GM23338 (cell line): ENCODE results near the gene PROZ. TPM values are rescaled to one million over a fixed set of nuclear protein-coding genes. Genes with fewer than 3 reads are reported as not detected.
A peak's percentile ranks its signal among the peaks of the same experiment; 100 is the strongest.

Experiments used
- ATAC-seq: fragments of 200-7000 bp; cut with Tn5 transposase; 3 replicates; pipeline ENCODE4 v1.9.1; 2020
- DNase-seq: peaks from one replicate; pipeline ENCODE4 v3.0.0-alpha.2; 2015; ENCODE audit warnings: low spot score
- H2AFZ ChIP-seq: fragments of 200-600 bp; sonication (generic); 2 replicates; pipeline ENCODE4 v1.8.0; 2016; ENCODE audit warnings: antibody characterized with exemption, mild to moderate bottlenecking, moderate library complexity
- H3F3A ChIP-seq: fragments of 200-600 bp; sonication (generic); replicated peaks from 2 replicates; pipeline ENCODE4 v1.8.0; 2017; ENCODE audit warnings: antibody characterized with exemption, mixed run types, low read depth
- H3K27ac ChIP-seq: fragments of 200-600 bp; sonication (generic); 2 replicates; pipeline ENCODE4 v1.6.1; 2016; ENCODE audit warnings: low read depth
- H3K27me3 ChIP-seq: fragments of 200-600 bp; sonication (generic); 2 replicates; pipeline ENCODE4 v1.8.0; 2016; ENCODE audit warnings: mild to moderate bottlenecking, mixed run types, moderate library complexity; ENCODE audit not compliant: insufficient read depth
- H3K36me3 ChIP-seq: fragments of 200-600 bp; sonication (generic); 2 replicates; pipeline ENCODE4 v1.8.0; 2016; ENCODE audit warnings: mild to moderate bottlenecking; ENCODE audit not compliant: insufficient read depth
- H3K4me1 ChIP-seq: fragments of 200-600 bp; sonication (generic); 2 replicates; pipeline ENCODE4 v1.8.0; 2016; ENCODE audit warnings: mild to moderate bottlenecking, moderate library complexity; ENCODE audit not compliant: insufficient read depth
- H3K4me2 ChIP-seq: fragments of 200-600 bp; sonication (generic); 2 replicates; pipeline ENCODE4 v1.7.1; 2017; ENCODE audit warnings: mixed run types
- H3K4me3 ChIP-seq: fragments of 200-600 bp; sonication (generic); 2 replicates; pipeline ENCODE4 v1.6.1; 2016; ENCODE audit warnings: mixed run types
- H3K79me2 ChIP-seq: fragments of 200-600 bp; sonication (generic); replicated peaks from 2 replicates; pipeline ENCODE4 v1.8.0; 2017; ENCODE audit warnings: mild to moderate bottlenecking; ENCODE audit not compliant: insufficient read depth
- H3K9me2 ChIP-seq: fragments of 200-600 bp; sonication (generic); 2 replicates; pipeline ENCODE4 v1.8.0; 2017; ENCODE audit not compliant: insufficient read depth
- H4K20me1 ChIP-seq: fragments of 200-600 bp; sonication (generic); replicated peaks from 2 replicates; pipeline ENCODE4 v1.8.0; 2017; ENCODE audit warnings: mild to moderate bottlenecking; ENCODE audit not compliant: insufficient read depth
- H3K27ac Mint-ChIP-seq: 2 replicates; pipeline ENCODE4 v1.8.0; 2020; ENCODE audit warnings: inconsistent platforms, mild to moderate bottlenecking, moderate library complexity, mixed read lengths
- H3K27me3 Mint-ChIP-seq: 3 replicates; pipeline ENCODE4 v1.8.0; 2022; ENCODE audit warnings: low read depth, mild to moderate bottlenecking, moderate library complexity, mixed read lengths, inconsistent platforms; ENCODE audit not compliant: insufficient read depth, poor library complexity
- H3K36me3 Mint-ChIP-seq: 3 replicates; pipeline ENCODE4 v1.8.0; 2021; ENCODE audit warnings: low read depth, mild to moderate bottlenecking, inconsistent platforms, moderate library complexity, mixed read lengths
- H3K4me1 Mint-ChIP-seq: 3 replicates; pipeline ENCODE4 v1.8.0; 2020; ENCODE audit warnings: mild to moderate bottlenecking, inconsistent platforms, mixed read lengths
- H3K4me3 Mint-ChIP-seq: 3 replicates; pipeline ENCODE4 v1.8.0; 2021; ENCODE audit warnings: moderate library complexity, mild to moderate bottlenecking, inconsistent platforms, mixed read lengths
- H3K9me3 Mint-ChIP-seq: 3 replicates; pipeline ENCODE4 v1.8.0; 2020; ENCODE audit warnings: moderate library complexity, mild to moderate bottlenecking, inconsistent platforms, mixed read lengths
- CREB1 ChIP-seq: fragments of 250-450 bp; sonication (Bioruptor Pico); IDR thresholded peaks from 2 replicates; pipeline ENCODE4 v1.5.0; 2020; ENCODE audit warnings: low read depth, mild to moderate bottlenecking, moderate library complexity
- CTCF ChIP-seq, 2 experiments: fragments of 200-600 bp in 1 of 2; sonication (generic) in 1 of 2; conservative IDR thresholded peaks; 2 replicates each; pipeline versions ENCODE4 v1.5.1 to v1.6.1; 2016 to 2017; ENCODE audit warnings: antibody characterized with exemption in 2 of 2, low read depth in 2 of 2, mild to moderate bottlenecking in 2 of 2, moderate library complexity in 1 of 2
- EZH2 ChIP-seq: fragments of 200-600 bp; sonication (generic); IDR thresholded peaks from one replicate; pipeline ENCODE4 v1.8.0; 2017; ENCODE audit warnings: antibody characterized with exemption, mild to moderate bottlenecking, low read depth; ENCODE audit not compliant: unreplicated experiment
- EZH2phosphoT487 ChIP-seq: fragments of 200-600 bp; sonication (generic); IDR thresholded peaks from one replicate; pipeline ENCODE4 v1.8.1; 2018; ENCODE audit warnings: antibody characterized with exemption; ENCODE audit not compliant: unreplicated experiment
- JUNB ChIP-seq: IDR thresholded peaks from one replicate; pipeline ENCODE4 v1.6.1; 2016; ENCODE audit warnings: antibody characterized with exemption; ENCODE audit not compliant: unreplicated experiment
- NANOG ChIP-seq: IDR thresholded peaks from 2 replicates; pipeline ENCODE4 v1.6.1; 2016; ENCODE audit warnings: antibody characterized with exemption, borderline replicate concordance
- POLR2AphosphoS5 ChIP-seq: IDR thresholded peaks from 2 replicates; pipeline ENCODE4 v1.6.1; 2016; ENCODE audit warnings: antibody characterized with exemption, low read depth
- ZNF114 ChIP-seq: fragments of 250-450 bp; sonication (Bioruptor Pico); IDR thresholded peaks from 2 replicates; pipeline ENCODE4 v1.5.0; 2020; ENCODE audit warnings: mild to moderate bottlenecking, moderate library complexity
- ZNF331 ChIP-seq: fragments of 250-450 bp; sonication (Bioruptor Pico); IDR thresholded peaks from 2 replicates; pipeline ENCODE4 v1.5.0; 2020; ENCODE audit warnings: low read depth, mild to moderate bottlenecking, moderate library complexity
- polyA plus RNA-seq: library from polyadenylated mRNA; unstranded; fragments of >200 nt; fragmentation: Nextera tagmentation; extraction: Ambion mirVana; gene quantifications from 2 replicates; pipeline ENCODE4 v1.2.1, GENCODE V29; 2016
- total RNA-seq: library from RNA; depleted of rRNA; stranded (reverse); fragments of >200 nt; shearing (Covaris generic); gene quantifications from 2 replicates; pipeline ENCODE4 v1.2.3, GENCODE V29; 2014
- TF ChIP-seq, protein P1 (sequence below): fragments of 250-450 bp; sonication (Bioruptor Pico); IDR thresholded peaks from 2 replicates; pipeline ENCODE4 v1.5.0; 2020; ENCODE audit warnings: mild to moderate bottlenecking, moderate library complexity

Gene PROZ
- total and polyA plus RNA-seq, 2 experiments from 2014 or later: 0.53 TPM; not detected in 1

GRCh38 chr13:113135281-113135760 lies 23.1 kb upstream of the PROZ start (continued):
- TF ChIP-seq CTCF (conservative IDR thresholded peaks at IDR 0.05; ENCODE audit: low read depth in 2 of 2): no peak
- no peak for TF ChIP-seq JUNB
- no peak for TF ChIP-seq CREB1
- TF ChIP-seq ZNF114 (CRISPR knock-in tag): no peak
- no peak for TF ChIP-seq ZNF331 (CRISPR knock-in tag)
- TF ChIP-seq EZH2: no peak

DNA sequence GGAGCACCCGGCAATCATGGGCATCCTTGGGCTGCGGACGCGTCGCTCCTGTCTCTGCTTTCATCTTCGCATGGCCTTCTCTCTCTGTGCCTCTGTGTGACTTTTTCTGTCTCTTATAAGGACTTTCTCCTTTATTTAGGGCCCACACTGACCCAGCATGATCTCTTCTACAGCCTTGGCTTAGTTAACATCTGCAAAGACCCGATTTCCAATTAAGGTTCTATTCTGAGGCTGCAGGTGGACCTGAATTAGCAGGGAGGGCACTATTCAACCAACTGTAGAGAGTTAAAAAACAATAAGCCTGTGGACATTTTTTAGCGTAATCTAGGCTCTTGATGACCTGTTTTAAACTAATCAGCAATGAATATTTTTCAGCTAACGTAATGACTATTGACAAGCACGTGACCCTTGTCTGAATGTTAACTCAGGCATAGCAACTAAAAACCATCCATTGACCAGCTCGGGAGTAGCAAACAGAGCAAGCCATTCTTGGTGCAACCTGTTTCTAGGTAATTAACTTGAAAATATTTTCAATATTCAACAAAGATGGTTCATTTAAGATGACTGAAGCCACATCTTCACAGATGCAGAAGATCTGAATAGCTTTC lies 20.7 kb upstream of the PROZ start:
- Histone ChIP-seq H3K27me3 (no peaks in the 10 kb centered on the region), H3K36me3 (no peaks in the 10 kb centered on the region), H3K4me2 (no peak overlapping the region), H3K27ac (no peak overlapping the region), H3K79me2 (no peaks in the 10 kb centered on the region), H3K9me2 (no peaks in the 10 kb centered on the region), H3F3A (no peaks in the 10 kb centered on the region), H4K20me1 (no peaks in the 10 kb centered on the region), H3K4me3 (no peak overlapping the region), H3K4me1 (peaks cover 9% of the 10 kb centered on the region), H2AFZ (no peak overlapping the region)
- DNase-seq (no peak), ATAC-seq (peak; percentile 83)
- peaks cover 14% of the 10 kb centered on the region for H3K4me1 Mint-ChIP-seq
- no peak for TF ChIP-seq EZH2phosphoT487
- TF ChIP-seq CTCF (conservative IDR thresholded peaks at IDR 0.05; ENCODE audit: low read depth in 2 of 2): no peak
- TF ChIP-seq, protein P1, sequence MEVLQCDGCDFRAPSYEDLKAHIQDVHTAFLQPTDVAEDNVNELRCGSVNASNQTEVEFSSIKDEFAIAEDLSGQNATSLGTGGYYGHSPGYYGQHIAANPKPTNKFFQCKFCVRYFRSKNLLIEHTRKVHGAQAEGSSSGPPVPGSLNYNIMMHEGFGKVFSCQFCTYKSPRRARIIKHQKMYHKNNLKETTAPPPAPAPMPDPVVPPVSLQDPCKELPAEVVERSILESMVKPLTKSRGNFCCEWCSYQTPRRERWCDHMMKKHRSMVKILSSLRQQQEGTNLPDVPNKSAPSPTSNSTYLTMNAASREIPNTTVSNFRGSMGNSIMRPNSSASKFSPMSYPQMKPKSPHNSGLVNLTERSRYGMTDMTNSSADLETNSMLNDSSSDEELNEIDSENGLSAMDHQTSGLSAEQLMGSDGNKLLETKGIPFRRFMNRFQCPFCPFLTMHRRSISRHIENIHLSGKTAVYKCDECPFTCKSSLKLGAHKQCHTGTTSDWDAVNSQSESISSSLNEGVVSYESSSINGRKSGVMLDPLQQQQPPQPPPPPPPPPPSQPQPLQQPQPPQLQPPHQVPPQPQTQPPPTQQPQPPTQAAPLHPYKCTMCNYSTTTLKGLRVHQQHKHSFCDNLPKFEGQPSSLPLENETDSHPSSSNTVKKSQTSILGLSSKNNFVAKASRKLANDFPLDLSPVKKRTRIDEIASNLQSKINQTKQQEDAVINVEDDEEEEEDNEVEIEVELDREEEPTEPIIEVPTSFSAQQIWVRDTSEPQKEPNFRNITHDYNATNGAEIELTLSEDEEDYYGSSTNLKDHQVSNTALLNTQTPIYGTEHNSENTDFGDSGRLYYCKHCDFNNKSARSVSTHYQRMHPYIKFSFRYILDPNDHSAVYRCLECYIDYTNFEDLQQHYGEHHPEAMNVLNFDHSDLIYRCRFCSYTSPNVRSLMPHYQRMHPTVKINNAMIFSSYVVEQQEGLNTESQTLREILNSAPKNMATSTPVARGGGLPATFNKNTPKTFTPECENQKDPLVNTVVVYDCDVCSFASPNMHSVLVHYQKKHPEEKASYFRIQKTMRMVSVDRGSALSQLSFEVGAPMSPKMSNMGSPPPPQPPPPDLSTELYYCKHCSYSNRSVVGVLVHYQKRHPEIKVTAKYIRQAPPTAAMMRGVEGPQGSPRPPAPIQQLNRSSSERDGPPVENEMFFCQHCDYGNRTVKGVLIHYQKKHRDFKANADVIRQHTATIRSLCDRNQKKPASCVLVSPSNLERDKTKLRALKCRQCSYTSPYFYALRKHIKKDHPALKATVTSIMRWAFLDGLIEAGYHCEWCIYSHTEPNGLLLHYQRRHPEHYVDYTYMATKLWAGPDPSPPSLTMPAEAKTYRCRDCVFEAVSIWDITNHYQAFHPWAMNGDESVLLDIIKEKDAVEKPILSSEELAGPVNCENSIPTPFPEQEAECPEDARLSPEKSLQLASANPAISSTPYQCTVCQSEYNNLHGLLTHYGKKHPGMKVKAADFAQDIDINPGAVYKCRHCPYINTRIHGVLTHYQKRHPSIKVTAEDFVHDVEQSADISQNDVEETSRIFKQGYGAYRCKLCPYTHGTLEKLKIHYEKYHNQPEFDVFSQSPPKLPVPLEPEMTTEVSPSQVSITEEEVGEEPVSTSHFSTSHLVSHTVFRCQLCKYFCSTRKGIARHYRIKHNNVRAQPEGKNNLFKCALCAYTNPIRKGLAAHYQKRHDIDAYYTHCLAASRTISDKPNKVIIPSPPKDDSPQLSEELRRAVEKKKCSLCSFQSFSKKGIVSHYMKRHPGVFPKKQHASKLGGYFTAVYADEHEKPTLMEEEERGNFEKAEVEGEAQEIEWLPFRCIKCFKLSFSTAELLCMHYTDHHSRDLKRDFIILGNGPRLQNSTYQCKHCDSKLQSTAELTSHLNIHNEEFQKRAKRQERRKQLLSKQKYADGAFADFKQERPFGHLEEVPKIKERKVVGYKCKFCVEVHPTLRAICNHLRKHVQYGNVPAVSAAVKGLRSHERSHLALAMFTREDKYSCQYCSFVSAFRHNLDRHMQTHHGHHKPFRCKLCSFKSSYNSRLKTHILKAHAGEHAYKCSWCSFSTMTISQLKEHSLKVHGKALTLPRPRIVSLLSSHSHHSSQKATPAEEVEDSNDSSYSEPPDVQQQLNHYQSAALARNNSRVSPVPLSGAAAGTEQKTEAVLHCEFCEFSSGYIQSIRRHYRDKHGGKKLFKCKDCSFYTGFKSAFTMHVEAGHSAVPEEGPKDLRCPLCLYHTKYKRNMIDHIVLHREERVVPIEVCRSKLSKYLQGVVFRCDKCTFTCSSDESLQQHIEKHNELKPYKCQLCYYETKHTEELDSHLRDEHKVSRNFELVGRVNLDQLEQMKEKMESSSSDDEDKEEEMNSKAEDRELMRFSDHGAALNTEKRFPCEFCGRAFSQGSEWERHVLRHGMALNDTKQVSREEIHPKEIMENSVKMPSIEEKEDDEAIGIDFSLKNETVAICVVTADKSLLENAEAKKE (CRISPR knock-in tag): no peak; the same call in 1 of the 2 replicates
- TF ChIP-seq CREB1: no peak
- no peak for TF ChIP-seq POLR2AphosphoS5
- no peak for TF ChIP-seq NANOG
- no peaks in the 10 kb centered on the region for H3K9me3 Mint-ChIP-seq
- no peaks in the 10 kb centered on the region for H3K36me3 Mint-ChIP-seq
- no peak overlapping the region for H3K4me3 Mint-ChIP-seq
- no peak overlapping the region for H3K27ac Mint-ChIP-seq
- no peaks in the 10 kb centered on the region for H3K27me3 Mint-ChIP-seq
